SK-N-MC (cell line): ENCODE data around the gene ASPHD2.
A peak's percentile ranks its signal among the peaks of the same experiment; 100 is the strongest.

ENCODE experiments used
- DNase-seq: peaks from one replicate; pipeline ENCODE4 v3.0.0-alpha.2; 2011; ENCODE audit warnings: low read depth, low spot score
- H3K27ac ChIP-seq: fragments of 200-600 bp; sonication (generic); 2 replicates; pipeline ENCODE4 v1.5.1; 2016; ENCODE audit warnings: mixed run types
- H3K36me3 ChIP-seq: fragments of 200-600 bp; sonication (generic); 2 replicates; pipeline ENCODE4 v1.6.1; 2017; ENCODE audit warnings: antibody characterized with exemption, low read length, mixed read lengths; ENCODE audit not compliant: insufficient read depth
- H3K4me3 ChIP-seq: fragments of 200-600 bp; sonication (generic); 2 replicates; pipeline ENCODE4 v1.5.1; 2016
- H3K9ac ChIP-seq: fragments of 200-600 bp; sonication (generic); 2 replicates; pipeline ENCODE4 v1.8.0; 2017; ENCODE audit warnings: mixed run types, mixed read lengths; ENCODE audit not compliant: insufficient read length
- H3K9me3 ChIP-seq: fragments of 200-600 bp; sonication (generic); 2 replicates; pipeline ENCODE4 v1.6.1; 2017; ENCODE audit warnings: low read depth, mild to moderate bottlenecking, antibody characterized with exemption, low read length, moderate library complexity, mixed read lengths
- EZH2 ChIP-seq: fragments of 200-600 bp; sonication (generic); IDR thresholded peaks from one replicate; pipeline ENCODE4 v1.6.1; 2017; ENCODE audit warnings: antibody characterized with exemption
- FOXP2 ChIP-seq: optimal IDR thresholded peaks from 2 replicates; pipeline ENCODE3; 2011; ENCODE audit warnings: mild to moderate bottlenecking, moderate library complexity; ENCODE audit not compliant: insufficient read depth; ENCODE audit errors: extremely low read length, control extremely low read depth
- POLR2AphosphoS5 ChIP-seq: IDR thresholded peaks from 2 replicates; pipeline ENCODE4 v1.6.1; 2012; ENCODE audit warnings: mild to moderate bottlenecking, low read depth, low read length, borderline replicate concordance

The ASPHD2 gene, protein sequence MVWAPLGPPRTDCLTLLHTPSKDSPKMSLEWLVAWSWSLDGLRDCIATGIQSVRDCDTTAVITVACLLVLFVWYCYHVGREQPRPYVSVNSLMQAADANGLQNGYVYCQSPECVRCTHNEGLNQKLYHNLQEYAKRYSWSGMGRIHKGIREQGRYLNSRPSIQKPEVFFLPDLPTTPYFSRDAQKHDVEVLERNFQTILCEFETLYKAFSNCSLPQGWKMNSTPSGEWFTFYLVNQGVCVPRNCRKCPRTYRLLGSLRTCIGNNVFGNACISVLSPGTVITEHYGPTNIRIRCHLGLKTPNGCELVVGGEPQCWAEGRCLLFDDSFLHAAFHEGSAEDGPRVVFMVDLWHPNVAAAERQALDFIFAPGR

DNA sequence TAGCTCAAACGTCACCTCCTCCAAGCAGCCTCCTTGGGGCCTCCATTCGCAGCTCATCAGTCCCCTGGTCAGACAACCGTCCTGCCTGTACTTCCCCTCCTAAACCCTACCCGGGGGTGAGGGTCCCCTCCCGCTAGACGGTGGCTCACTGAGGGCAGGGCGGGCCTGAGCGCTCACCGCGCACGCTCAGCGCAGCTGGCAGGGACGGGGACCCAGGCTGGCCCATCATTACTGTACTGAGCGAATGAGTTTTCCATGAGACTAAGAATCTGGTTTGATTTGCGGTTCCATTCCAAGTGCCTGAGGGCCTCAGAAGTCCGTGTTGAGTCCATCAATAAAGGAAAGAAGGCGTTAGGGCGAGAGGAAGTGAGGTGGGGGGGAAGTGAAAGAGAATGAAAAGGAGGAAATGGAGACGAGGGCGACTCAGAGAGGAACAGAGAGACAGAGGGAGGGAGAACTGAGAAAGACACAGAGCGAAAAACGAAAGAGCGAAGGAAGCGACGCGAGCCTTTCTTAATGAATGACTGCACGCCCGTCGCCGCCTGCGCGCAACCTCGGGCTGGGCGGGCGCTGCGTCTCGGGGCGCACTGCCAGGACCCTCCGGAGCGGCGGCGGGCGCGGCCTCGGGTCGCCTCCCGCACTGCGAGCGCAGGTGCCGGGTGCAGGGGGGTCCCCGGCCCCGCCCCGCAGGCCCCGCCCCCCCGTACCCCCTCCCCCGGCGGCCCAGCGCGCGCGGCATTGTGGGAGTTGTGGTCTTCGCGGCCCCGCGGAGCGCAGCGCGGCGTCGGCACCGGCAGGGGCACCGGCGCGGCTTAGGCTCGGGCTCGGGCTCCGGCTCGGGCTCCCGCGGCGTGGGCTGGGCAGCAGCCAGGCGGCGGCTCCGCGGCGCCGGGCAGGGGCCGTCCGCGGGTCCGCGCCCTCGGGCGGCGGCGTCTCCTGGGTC lies at the start of gene ASPHD2:
Gene ASPHD2 (plus strand): TSS at position 746 of the 943 bp plus-strand sequence. CDS start 4,356 bp downstream, outside the sequence.
- no peak within 1 kb of the TSS for H3K27ac ChIP-seq
- H3K9me3 ChIP-seq = no peaks in the 10 kb centered on the region
- H3K36me3 ChIP-seq = no peaks in the 10 kb centered on the region
- peak within 1 kb of the TSS; percentile 93 for H3K4me3 ChIP-seq
- peak within 1 kb of the TSS; percentile 50 for H3K9ac ChIP-seq
- no peak for DNase-seq
- TF ChIP-seq EZH2 = no peak
- TF ChIP-seq FOXP2 = no peak
- no peak; the same call in 1 of the 2 replicates for TF ChIP-seq POLR2AphosphoS5

DNA sequence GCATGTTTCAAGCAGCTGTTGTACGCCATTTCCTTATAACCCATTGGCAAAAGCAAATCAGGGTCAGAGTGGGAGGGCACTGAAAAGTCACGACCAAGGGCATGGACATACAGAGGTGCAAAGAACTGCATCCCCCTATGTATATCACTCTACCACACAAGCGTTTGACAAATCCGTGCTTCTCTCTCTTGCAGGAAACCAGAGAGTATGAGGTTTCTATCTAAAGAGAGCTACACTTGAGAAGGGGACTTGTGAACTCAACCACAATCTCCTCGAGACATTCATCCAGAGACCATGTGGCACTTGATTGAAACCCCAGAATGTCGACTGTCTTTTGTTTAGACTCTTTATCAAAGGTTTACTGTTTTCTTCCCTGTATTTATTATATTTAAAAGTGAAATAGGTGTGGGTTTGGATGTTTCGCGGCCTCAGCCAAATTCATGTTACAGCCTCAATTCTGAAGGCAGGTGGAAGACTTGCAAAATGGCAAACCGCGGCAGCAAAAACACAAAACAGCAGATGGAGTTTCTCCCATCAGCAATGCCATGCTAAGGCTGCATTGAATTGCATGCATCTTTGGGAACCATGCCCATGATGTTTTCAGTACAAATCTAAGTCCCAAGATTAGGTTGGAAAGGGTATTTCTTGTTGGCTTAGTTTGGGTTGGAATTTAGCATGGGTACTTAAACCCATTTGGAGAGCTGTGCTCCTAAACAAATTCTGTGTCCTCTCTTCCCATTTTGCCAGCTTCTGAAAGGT lies 48.8 kb upstream of the ASPHD2 start:
- DNase-seq = no peak
- Histone ChIP-seq H3K9me3 (no peaks in the 10 kb centered on the region), H3K27ac (no peak overlapping the region), H3K36me3 (no peaks in the 10 kb centered on the region), H3K4me3 (no peak overlapping the region), H3K9ac (no peak overlapping the region)
- no peak for TF ChIP-seq EZH2
- TF ChIP-seq POLR2AphosphoS5 = no peak

DNA sequence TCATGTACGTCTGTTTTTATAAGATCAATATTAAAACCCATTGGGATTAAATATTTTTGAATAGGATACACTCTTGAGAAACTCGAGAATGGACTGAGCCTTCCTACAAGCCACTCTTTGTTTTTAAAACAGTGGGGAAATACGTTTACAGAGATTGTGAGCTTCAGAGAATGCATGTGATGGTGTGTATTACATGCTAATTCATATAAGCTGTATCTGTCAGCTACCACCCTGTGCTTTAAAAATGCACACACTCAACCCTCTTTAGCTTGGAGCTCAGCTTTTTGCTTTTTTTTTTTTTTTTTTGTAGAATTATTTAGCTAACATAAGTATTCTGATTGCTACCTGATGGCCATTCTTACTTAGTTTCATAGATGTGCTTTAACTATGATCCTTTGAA lies 46.3 kb upstream of the ASPHD2 start:
- DNase-seq = no peak
- Histone ChIP-seq H3K9me3 (no peaks in the 10 kb centered on the region), H3K9ac (no peak overlapping the region), H3K4me3 (no peak overlapping the region), H3K27ac (no peak overlapping the region), H3K36me3 (no peaks in the 10 kb centered on the region)
- TF ChIP-seq EZH2 (no peak), FOXP2 (no peak), POLR2AphosphoS5 (no peak)

DNA sequence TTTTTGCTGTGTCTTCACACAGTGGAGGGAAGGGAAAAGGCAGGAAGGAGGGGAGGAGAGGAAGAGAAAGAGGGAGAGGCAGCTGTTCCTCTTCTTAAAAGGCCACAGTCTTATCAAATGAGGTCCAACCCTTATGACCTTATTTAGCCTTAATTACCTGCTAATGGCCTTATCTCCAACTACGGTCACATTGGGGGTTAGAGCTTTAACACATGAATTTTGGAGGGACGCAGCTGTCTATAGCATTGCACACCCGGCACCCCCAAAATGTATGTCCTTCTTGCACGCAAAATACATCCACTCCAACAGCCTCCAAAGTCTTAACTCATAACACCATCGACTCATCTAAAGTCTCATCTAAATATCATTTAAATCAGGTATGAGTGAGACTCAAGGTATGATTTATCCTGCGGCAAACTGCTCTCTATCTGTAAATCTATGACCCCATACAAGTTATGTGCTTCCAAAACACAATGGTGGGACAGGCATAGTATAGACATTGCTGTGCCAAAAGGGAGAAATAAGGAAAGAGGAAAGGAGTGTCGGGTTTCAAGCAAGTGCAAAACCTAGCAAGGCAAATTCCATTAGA lies 45.0 kb upstream of the ASPHD2 start:
- Histone ChIP-seq H3K27ac (no peak overlapping the region), H3K9me3 (no peaks in the 10 kb centered on the region), H3K4me3 (no peak overlapping the region), H3K9ac (no peak overlapping the region), H3K36me3 (no peaks in the 10 kb centered on the region)
- TF ChIP-seq POLR2AphosphoS5 = no peak
- no peak for TF ChIP-seq EZH2
- no peak for TF ChIP-seq FOXP2
- no peak for DNase-seq

DNA sequence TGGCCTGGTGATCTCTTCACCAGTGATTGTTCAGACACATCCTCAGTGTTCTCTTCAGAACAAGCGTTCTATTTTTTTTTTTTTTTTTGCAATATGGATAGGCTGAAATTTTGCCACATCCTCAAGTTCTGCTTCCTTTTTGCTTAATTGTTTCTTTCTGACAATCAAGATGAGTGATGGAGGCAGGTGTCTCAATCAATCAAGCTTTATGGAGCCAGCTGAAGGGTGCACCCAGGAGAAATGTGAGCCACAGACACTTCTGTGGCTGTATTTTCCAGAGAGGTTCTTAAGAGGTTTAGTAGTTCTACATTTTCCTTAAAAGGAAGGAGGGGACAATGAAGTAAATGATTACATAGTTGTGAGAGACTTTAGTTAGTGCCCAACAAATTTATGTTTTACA lies 43.9 kb upstream of the ASPHD2 start:
- TF ChIP-seq POLR2AphosphoS5 (no peak), EZH2 (no peak), FOXP2 (no peak)
- no peaks in the 10 kb centered on the region for H3K9me3 ChIP-seq

DNA sequence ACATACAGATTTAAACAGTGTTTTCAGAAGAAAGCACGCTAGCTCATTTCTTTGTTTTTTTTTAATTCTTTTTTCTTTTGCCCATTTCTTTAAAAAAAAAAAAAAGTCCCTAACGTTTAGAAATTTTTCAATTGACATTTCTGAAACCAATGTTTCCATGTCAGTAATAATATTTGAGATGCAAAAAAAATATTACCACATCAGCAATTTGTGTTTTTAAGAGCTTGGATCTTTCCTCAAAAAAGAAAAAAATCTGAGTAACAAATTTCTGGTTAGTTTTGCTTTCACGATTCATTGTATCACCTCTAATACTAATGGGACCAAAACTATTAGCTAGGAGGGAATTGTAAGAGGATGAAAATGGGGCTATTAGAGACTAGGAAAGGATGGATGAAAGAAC lies 39.9 kb upstream of the ASPHD2 start:
- DNase-seq = no peak
- no peak overlapping the region for H3K9ac ChIP-seq
- H3K36me3 ChIP-seq = no peaks in the 10 kb centered on the region
- TF ChIP-seq POLR2AphosphoS5 = no peak
- TF ChIP-seq EZH2 = no peak
- no peak for TF ChIP-seq FOXP2
- no peak overlapping the region for H3K4me3 ChIP-seq
- no peak overlapping the region for H3K27ac ChIP-seq
- H3K9me3 ChIP-seq = no peaks in the 10 kb centered on the region

More for the DNA sequence above, 43.9 kb upstream of the ASPHD2 start:
- Histone ChIP-seq H3K4me3 (no peak overlapping the region), H3K36me3 (no peaks in the 10 kb centered on the region), H3K9ac (no peak overlapping the region), H3K27ac (no peak overlapping the region)
- no peak for DNase-seq

DNA sequence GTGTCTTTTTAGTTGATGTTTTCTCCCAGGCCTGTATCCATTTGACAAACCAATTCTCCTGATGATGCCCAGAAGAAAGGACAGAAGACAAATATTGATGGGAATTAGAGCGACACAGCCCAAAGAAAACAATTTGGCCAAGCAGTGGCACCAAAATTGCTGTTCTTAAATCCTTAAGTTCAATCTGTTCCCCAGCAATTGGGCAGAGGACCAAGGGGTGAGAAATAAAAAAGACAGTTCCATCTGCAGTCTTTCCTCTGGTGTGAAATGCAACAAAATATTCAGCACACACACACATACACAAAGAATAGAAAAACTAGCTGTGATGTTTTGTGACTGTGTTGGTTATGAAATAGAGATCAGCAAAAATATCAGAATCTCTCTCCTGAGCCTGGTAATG lies 38.0 kb upstream of the ASPHD2 start:
- Histone ChIP-seq H3K9ac (no peak overlapping the region), H3K36me3 (no peaks in the 10 kb centered on the region), H3K9me3 (no peaks in the 10 kb centered on the region), H3K4me3 (no peak overlapping the region), H3K27ac (no peak overlapping the region)
- DNase-seq = no peak
- TF ChIP-seq EZH2 (no peak), POLR2AphosphoS5 (no peak), FOXP2 (no peak)

DNA sequence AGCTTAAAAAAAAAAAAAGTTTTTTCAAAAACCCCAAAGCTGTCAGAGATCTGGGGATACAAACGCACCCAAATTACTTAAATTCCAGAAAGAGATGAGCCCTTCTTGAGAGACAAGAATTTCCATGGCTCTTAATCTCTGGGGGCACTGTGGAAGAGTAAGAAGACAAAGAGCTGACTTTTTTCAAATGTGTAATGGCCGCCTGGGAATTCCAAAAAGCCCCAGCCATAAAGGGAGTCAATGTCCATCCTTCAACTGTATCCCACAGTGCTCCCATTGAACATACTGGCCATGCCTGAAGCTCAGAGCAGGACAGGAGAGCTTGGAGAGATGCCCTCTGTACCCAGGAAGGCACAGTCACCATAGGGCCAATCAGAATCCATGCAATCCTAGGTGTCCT lies 37.4 kb upstream of the ASPHD2 start:
- Histone ChIP-seq H3K9ac (no peak overlapping the region), H3K9me3 (no peaks in the 10 kb centered on the region), H3K4me3 (no peak overlapping the region), H3K27ac (no peak overlapping the region), H3K36me3 (no peaks in the 10 kb centered on the region)
- TF ChIP-seq POLR2AphosphoS5 = no peak
- no peak for TF ChIP-seq EZH2
- no peak for TF ChIP-seq FOXP2
- DNase-seq = no peak
